ENCODE data around the gene TRAPPC13. TPM values are rescaled to one million over a fixed set of nuclear protein-coding genes. Genes with fewer than 3 reads are reported as not detected.

TRAPPC13 gene
- total RNA-seq, 4 donors from 2014 or later, result 11.4 to 18.1 (median 14.2) TPM

DNA sequence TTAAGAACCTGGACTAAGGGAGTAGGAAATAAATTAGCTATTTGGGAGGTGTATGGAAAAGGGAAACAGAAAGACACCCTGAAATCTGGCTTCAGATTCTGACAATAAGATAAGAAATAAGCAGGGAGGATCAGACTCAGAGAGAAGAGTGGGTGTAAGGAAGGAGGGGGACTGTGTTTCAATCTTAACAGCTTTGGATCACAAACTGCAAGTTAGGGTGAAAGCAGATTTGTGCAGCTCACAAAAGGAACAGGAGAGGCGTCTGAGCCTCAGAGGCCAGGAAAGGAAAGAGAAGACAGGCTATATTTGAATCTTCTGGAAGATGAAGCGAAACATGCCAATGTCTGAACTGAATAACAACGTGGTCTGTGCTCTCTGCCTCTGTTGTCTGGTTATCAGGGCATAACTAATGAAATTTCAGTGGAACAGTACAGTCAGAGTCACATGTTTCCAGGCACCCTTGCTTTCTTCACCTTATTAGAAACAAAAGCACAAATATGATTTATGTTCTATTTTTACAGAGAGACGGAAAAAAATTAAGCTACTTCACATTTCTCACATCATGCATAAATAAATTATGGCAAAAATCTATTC lies 70.4 kb downstream of the TRAPPC13 start:
- no peak overlapping the region for H3K4me3 ChIP-seq (ENCODE audit: low read depth, poor library complexity, severe bottlenecking)
- DNase-seq (ENCODE audit: low spot score in 2 of 2), result no peak
- intact Hi-C loops (cut with DNase I; ENCODE audit: low total_unique reads), result no loop called here
- WGBS, 2 donors, result 84 to 88% methylated on average over 4 of the region's 4 CpGs
- TF ChIP-seq, protein P1, sequence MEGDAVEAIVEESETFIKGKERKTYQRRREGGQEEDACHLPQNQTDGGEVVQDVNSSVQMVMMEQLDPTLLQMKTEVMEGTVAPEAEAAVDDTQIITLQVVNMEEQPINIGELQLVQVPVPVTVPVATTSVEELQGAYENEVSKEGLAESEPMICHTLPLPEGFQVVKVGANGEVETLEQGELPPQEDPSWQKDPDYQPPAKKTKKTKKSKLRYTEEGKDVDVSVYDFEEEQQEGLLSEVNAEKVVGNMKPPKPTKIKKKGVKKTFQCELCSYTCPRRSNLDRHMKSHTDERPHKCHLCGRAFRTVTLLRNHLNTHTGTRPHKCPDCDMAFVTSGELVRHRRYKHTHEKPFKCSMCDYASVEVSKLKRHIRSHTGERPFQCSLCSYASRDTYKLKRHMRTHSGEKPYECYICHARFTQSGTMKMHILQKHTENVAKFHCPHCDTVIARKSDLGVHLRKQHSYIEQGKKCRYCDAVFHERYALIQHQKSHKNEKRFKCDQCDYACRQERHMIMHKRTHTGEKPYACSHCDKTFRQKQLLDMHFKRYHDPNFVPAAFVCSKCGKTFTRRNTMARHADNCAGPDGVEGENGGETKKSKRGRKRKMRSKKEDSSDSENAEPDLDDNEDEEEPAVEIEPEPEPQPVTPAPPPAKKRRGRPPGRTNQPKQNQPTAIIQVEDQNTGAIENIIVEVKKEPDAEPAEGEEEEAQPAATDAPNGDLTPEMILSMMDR (IDR thresholded peaks at IDR 0.05), result no peak
- no peak for TF ChIP-seq POLR2A (IDR thresholded peaks at IDR 0.05)

DNA sequence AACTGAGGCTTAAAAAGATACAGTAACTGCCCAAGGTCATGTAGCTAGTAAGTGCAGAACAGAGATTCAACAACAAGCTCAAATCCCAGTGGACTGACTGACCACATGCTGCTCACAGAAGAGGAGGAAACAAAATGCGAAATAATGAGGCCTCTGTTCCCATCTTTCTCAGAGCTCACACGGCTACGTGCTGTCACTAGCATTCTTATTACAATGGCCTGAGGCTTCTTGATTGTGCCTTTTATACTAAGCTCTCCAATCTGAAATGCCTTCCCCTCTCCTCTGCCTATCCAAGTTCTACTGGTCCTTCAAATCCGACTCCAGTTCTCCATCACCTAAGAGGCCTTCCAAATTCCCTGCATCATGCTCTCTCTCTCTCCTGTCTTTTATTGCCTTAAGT lies 71.1 kb downstream of the TRAPPC13 start:
- no peak for TF ChIP-seq POLR2A (IDR thresholded peaks at IDR 0.05)
- TF ChIP-seq, protein P1 (IDR thresholded peaks at IDR 0.05), result no peak
- 83 to 85% methylated on average over 4 of the region's 4 CpGs for WGBS, 2 donors
- no peak overlapping the region for H3K4me3 ChIP-seq (ENCODE audit: low read depth, poor library complexity, severe bottlenecking)
- DNase-seq (ENCODE audit: low spot score in 2 of 2), result no peak
- intact Hi-C loops (cut with DNase I; ENCODE audit: low total_unique reads), result no loop called here

DNA sequence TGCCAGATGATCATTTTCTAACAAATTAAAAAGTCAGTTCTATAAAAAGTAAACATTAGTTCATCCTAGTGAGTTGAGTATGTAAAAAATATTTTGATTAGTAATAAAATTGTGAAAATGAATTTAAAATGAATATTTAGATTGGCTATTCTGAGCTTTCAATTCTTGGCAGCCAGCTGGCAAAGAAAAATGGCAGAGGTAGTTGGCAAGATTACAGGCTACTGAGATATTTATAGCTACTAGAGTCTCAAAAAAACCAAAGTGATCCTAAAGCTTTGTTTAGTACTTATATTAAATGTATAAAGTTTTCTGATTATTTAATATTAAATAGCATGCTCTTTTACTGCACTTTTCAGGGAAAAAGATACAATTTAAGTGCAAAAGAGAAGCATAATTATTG lies 72.1 kb downstream of the TRAPPC13 start:
- no peak for DNase-seq (ENCODE audit: low spot score in 2 of 2)
- intact Hi-C loops (cut with DNase I; ENCODE audit: low total_unique reads), result no loop called here
- H3K4me3 ChIP-seq (ENCODE audit: low read depth, poor library complexity, severe bottlenecking), result no peak overlapping the region
- no peak for TF ChIP-seq POLR2A (IDR thresholded peaks at IDR 0.05)
- TF ChIP-seq, protein P1 (IDR thresholded peaks at IDR 0.05), result no peak

DNA sequence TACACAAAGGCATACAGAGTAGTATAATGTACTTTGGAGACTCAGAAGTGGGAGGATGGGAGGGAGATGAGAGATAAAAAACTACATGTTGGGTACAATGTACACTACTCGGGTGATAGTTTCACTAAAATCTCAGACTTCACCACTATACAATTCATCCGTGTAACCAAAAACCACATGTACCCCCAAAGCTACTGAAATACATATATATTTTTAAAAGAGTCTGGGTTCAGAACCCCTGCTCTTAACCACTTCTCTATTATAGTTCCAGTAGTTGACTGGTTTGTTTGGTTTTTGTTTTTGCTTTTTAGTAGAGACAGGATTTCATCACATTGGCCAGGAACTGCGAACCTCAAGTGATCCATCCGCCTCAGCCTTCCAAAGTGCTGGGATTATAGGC lies 74.5 kb downstream of the TRAPPC13 start:
- WGBS, 2 donors, result 93% methylated on average over 4 of the region's 4 CpGs
- TF ChIP-seq, protein P1 (IDR thresholded peaks at IDR 0.05), result no peak
- no peak for TF ChIP-seq POLR2A (IDR thresholded peaks at IDR 0.05)
- no peak for DNase-seq (ENCODE audit: low spot score in 2 of 2)
- no peak overlapping the region for H3K4me3 ChIP-seq (ENCODE audit: low read depth, poor library complexity, severe bottlenecking)
- intact Hi-C loops (cut with DNase I; ENCODE audit: low total_unique reads), result no loop called here

DNA sequence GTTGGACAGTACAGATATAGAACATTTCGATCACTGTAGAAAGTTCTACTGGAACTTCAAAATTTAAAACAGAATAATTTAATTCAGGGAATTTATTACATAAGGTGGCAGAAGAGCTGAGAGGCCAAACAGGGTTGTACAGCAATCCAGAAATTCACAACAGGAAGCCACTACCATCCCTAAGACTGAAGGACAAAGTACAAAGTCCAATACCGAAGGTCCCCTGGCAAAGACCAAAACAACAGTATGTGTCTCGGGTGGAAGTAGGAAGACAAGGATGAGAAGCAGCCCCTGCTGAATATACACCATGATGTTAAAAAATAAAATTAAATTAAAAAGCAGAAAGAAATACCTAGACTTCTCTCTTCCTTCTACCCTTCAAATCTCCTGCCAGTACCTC lies 77.2 kb downstream of the TRAPPC13 start:
- intact Hi-C loops (cut with DNase I; ENCODE audit: low total_unique reads), result no loop called here
- DNase-seq (ENCODE audit: low spot score in 2 of 2), result no peak
- no peak for TF ChIP-seq POLR2A (IDR thresholded peaks at IDR 0.05)
- TF ChIP-seq, protein P1 (IDR thresholded peaks at IDR 0.05), result no peak
- H3K4me3 ChIP-seq (ENCODE audit: low read depth, poor library complexity, severe bottlenecking), result no peak overlapping the region
- 98 to 99% methylated on average over 3 of the region's 3 CpGs for WGBS, 2 donors

DNA sequence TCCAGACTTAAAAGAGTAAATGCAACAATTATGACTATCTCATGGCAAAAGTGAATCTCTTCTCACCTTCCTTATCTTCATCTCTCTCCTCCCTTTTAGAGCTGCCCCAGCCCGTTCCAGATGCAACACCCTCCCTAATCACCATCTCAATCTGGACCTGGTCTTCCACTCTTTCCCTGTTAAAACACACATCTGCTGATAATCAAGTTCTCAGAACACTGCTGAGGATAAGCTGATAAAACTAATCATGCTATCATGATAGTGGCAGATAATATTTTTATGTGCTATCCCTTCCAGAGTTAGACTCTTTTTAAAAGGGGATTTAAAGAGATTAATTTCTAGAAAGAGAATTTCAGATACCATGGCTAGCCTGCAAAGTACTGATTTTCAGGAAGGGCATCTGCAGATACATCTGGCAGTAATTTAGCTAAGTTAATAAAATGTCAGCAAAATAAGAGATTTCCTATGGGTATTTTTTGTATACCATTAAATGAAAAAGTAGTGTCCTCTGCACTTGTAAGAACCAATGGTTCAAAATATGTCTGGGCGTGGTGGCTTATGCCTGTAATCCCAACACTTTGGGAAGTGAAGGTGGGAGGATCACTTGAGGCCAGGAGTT lies 79.9 kb downstream of the TRAPPC13 start:
- no peak overlapping the region for H3K4me3 ChIP-seq (ENCODE audit: low read depth, poor library complexity, severe bottlenecking)
- DNase-seq (ENCODE audit: low spot score in 2 of 2), result no peak
- intact Hi-C loops (cut with DNase I; ENCODE audit: low total_unique reads), result no loop called here
- TF ChIP-seq, protein P1 (IDR thresholded peaks at IDR 0.05), result no peak
- no peak for TF ChIP-seq POLR2A (IDR thresholded peaks at IDR 0.05)
- WGBS, 2 donors, result 66 to 68% methylated on average over 2 of the region's 2 CpGs

Measured in lower leg skin (tissue), 4 donors.